ENCODE measurements around the gene PTDSS2.

PTDSS2 gene

DNA sequence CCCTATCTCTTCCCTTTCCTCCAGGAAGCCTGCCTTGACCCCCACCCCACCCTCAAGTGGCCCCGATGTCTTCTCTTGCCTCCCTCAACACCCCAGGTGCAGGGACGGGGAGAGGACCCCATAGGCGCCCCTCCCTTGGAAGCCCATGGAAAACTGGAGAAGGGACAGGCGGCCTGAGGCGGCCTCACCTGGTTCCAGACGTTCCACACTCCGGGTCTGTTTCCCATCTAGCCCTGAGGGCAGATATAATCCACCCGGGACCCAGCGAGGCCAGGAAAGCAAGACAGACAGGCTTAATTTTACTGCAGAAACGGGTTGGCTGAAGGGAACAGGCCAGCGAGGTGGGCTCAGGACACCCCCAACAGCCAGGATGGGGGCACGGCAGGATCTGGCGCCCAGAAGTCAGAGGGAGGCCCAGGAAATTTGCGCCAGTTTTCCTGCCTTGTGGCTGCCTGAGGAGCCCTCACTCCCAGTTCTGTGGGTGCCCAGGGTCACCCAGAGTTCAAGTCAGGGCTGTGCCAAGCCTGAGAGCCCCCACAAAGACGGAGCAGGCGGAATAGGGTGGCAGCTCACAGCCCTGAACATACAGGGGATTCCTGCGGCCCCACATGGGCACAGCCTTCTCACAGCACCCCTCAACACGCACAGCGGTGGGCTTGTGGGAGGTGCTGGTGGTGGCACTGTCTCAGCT lies 32.3 kb upstream of the PTDSS2 start:
- TF ChIP-seq, protein P1, sequence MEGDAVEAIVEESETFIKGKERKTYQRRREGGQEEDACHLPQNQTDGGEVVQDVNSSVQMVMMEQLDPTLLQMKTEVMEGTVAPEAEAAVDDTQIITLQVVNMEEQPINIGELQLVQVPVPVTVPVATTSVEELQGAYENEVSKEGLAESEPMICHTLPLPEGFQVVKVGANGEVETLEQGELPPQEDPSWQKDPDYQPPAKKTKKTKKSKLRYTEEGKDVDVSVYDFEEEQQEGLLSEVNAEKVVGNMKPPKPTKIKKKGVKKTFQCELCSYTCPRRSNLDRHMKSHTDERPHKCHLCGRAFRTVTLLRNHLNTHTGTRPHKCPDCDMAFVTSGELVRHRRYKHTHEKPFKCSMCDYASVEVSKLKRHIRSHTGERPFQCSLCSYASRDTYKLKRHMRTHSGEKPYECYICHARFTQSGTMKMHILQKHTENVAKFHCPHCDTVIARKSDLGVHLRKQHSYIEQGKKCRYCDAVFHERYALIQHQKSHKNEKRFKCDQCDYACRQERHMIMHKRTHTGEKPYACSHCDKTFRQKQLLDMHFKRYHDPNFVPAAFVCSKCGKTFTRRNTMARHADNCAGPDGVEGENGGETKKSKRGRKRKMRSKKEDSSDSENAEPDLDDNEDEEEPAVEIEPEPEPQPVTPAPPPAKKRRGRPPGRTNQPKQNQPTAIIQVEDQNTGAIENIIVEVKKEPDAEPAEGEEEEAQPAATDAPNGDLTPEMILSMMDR (IDR thresholded peaks at IDR 0.05; ENCODE audit: extremely low read depth, missing control alignments), result no peak
- DNase-seq (ENCODE audit: low spot score), result no peak

DNA sequence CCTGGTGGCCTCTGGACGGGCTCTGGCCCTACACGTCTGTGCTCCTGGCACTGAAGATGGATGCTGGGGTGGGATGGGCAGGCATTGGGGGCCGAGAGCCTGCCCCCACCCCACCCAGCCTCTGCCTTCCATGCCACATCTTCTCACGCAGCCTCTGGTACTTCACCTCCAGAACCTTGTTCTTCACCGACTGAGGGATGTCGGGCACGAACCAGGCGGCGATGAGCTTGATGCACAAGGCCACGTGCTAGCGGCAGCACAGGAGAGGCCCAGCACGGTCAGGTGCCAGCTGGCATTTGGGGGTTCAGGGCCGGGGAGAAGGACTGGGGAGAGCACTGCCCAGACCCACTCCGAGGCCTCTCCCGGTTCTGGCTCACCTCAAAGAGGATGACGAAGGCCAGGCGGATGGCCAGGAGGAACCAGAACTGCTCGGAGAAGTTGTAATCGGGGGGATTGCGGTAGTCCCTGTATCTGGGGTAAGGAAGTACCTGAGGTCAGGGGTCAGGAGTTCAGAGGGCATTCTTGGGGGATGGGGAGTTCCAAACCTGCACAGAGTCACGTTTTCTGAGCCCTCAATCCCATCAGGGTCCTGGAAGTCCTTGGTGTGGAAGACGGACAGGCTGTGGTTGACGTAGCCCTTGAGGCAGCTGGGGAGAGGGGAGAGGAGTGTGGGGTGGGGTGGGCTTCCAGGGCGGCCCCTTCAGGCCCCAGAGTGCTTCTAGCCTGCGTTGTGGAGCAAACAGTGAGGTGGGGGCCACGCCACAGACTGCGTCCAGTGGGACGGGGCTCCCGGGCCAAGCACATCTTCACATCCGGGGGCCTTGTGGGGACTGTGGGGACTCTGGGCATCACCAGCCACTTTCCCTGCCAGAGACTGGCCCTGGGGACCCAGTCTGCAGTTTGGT lies 31.5 kb upstream of the PTDSS2 start:
- no peak for DNase-seq (ENCODE audit: low spot score)
- TF ChIP-seq, protein P1 (IDR thresholded peaks at IDR 0.05; ENCODE audit: extremely low read depth, missing control alignments), result no peak

DNA sequence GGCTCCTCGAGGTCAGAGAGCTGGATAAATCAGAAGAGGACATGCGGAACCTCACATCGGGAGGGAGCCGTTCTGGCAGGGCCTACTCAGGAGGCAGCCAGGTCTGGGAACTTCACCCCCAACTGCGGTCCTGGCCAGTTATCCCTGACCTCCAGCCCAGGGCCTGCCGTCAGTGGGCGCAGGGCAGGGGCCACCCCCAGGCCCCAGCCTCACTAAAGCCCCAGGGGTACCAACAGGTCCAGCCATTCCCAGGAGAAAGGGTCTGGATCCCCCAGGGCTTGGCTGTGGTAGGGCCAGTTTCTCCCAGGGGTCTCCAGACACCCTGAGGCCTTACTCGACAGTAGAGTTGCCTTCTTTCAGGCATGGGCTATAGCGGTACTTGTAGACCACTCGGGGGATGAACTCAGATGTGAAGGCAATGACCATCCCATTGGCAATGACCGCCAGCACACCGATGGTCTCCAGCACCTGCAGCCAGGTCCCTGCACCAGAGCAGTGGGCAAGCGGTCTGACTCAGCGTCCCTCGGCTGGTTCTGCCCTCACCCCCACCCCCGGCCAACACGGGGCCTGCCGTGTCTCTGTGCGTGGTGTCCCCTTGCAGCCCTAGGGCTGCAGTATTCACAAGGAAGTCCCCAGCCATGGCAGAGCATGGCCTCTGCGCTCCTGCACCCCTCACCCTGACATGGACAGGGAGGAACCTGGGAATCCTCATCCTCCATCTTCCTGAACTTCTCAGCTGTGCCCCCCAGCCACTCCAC lies 30.7 kb upstream of the PTDSS2 start:
- TF ChIP-seq, protein P1 (IDR thresholded peaks at IDR 0.05; ENCODE audit: extremely low read depth, missing control alignments), result no peak

DNA sequence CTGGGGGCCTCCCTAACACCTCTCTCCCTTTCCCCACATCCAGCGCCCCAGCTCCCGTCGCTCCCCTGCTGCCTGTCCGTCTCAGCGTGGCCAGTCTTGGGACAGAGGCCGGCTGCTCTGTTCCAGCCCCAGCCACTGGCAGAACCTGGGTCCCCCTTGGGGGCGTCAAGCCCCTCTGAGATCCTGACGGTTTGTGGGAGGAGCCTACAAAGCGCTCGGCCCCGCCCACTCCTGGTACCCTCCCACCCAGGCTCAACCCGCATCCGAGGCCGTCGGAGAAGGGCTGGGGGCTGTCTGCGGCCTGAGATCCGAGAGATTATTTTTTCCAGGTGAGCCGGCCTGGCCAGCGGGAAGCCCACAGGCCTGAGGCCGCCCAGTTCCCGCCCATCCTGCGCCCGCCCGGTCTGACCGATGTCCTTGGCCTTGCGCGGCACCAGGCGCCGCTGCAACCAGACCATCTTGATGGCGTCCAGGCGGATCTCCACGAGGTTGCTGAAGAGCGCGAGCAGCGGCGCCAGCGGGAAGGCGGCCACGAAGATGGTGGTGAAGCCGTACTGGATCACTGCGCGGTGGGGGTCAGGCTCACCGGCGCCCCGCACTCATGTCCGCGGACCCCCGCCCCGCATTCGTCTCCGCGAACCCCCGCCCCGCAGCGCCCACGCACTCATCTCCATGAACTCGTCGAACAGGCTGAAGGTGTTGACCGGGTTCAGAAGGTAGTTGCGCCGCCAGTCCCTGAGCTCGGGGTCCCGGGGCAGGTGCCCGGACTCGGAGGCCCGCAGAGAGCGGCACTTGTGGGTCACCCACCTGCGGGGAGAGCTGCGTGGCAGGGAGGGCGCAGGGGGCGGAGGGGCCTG lies 29.8 kb upstream of the PTDSS2 start:
- DNase-seq (ENCODE audit: low spot score), result no peak
- TF ChIP-seq, protein P1 (IDR thresholded peaks at IDR 0.05; ENCODE audit: extremely low read depth, missing control alignments), result no peak

More for the DNA sequence above, 30.7 kb upstream of the PTDSS2 start:
- DNase-seq (ENCODE audit: low spot score), result no peak

DNA sequence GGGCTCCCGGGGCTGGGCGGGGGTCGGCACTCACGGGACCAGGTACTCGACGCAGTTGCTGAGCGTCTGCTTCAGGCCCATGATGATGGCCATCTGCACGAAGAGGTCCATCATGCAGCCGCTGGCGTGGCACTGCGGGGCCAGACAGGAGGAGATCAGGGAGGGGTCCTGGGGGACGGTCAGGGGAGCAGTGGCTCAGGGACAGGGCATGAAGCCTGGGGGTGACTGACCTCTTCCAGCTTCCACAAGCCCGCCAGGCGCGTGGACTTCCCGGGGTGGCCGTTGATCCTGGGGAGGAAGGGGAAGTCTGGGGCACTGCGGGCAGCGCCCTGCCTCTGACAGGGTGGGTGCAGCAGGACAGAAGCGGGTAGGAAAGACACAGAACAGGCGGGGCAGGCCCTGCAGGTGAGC lies 29.2 kb upstream of the PTDSS2 start:
- TF ChIP-seq, protein P1 (IDR thresholded peaks at IDR 0.05; ENCODE audit: extremely low read depth, missing control alignments), result no peak
- no peak for DNase-seq (ENCODE audit: low spot score)

DNA sequence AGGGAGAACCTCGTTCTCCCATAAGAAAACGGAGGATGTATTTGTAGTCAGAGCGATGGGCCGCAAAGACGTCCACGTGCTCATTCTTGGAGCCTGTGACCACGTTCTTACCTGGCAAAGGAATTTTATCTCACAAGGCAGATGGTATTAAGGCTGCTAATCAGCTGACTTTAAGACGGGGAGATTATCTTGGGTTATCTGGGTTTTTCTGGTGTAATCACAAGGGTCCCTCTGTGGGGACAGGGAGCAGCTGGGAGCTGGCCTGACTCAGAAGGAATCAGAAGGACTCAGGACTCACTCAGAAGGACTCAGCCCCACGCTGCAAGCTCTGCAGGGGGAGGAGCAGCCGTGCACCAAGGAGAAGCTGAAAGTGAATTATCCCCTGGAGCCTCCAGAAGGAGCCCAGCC lies 27.8 kb upstream of the PTDSS2 start:
- TF ChIP-seq, protein P1 (IDR thresholded peaks at IDR 0.05; ENCODE audit: extremely low read depth, missing control alignments), result no peak
- DNase-seq (ENCODE audit: low spot score), result no peak
